Measurements from ENCODE around the gene SULT1C4. TPM values are rescaled to one million over a fixed set of nuclear protein-coding genes. Genes with fewer than 3 reads are reported as not detected.

The SULT1C4 gene
- total RNA-seq, 2 experiments from 2014 or later, result not detected

DNA sequence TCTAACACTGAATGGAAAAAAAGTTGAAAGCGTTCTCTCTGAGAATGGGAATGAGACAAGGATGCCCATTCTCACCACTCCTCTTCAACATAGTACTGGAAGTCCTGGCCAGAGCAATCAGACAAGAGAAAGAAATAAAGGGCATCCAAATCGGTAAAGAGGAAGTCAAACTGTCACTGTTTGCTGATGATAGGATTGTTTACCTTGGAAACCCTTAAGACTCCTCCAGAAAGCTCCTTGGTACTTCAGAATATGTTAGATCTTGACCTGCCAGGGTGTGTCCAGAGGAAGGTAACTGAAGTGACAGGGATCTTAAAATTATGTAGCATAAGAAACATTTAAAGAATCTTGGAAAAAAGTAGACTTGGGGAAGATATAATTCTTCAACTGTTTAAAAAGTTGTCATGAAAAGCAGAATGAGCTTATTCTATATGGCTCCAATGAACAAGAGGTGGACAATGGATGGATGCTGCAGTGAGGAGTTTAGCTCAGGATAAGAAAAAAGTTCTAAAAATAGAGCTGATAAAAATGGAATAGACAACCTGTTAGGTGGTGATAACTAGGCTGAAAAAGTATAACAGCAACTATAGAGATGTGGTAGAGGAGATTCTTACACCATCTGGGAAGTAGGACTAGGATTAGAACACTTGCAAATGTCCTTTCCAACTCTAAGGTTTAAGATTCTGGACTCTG lies 16.8 kb upstream of the SULT1C4 start:
- Mint-ChIP-seq H3K27me3 (peaks cover 28% of the 10 kb centered on the region), H3K27ac (no peak overlapping the region), H3K36me3 (ENCODE audit: low read depth) (no peaks in the 10 kb centered on the region), H3K4me3 (no peak overlapping the region), H3K9me3 (no peaks in the 10 kb centered on the region), H3K4me1 (ENCODE audit: low read depth) (no peaks in the 10 kb centered on the region)
- Histone ChIP-seq H3K27me3 (ENCODE audit: control insufficient read depth in 1 of 2, insufficient read depth in 2 of 2, low read length in 2 of 2) (peaks cover 2 to 4% of the 10 kb centered on the region in 2 experiments), H3K4me1 (ENCODE audit: insufficient read depth, low read length) (no peaks in the 10 kb centered on the region), H3K4me3 (ENCODE audit: low read length) (no peak overlapping the region), H3K36me3 (ENCODE audit: insufficient read depth, low read length) (no peaks in the 10 kb centered on the region), H3K27ac (ENCODE audit: low read depth in 1 of 2, low read length in 2 of 2) (no peak overlapping the region), H3K9me3 (ENCODE audit: control insufficient read depth in 1 of 2, insufficient read depth in 1 of 2, low read length in 2 of 2) (no peaks in the 10 kb centered on the region)
- DNase-seq, result no peak
- intact Hi-C loops (cut with DNase I, micrococcal nuclease), result no loop called here
- ATAC-seq (ENCODE audit: poor library complexity), result no peak
- no peak for TF ChIP-seq CTCF (IDR thresholded peaks at IDR 0.05)
- POLR2A ChIA-PET, result no interaction called here
- CTCF ChIA-PET, result no interaction called here

DNA sequence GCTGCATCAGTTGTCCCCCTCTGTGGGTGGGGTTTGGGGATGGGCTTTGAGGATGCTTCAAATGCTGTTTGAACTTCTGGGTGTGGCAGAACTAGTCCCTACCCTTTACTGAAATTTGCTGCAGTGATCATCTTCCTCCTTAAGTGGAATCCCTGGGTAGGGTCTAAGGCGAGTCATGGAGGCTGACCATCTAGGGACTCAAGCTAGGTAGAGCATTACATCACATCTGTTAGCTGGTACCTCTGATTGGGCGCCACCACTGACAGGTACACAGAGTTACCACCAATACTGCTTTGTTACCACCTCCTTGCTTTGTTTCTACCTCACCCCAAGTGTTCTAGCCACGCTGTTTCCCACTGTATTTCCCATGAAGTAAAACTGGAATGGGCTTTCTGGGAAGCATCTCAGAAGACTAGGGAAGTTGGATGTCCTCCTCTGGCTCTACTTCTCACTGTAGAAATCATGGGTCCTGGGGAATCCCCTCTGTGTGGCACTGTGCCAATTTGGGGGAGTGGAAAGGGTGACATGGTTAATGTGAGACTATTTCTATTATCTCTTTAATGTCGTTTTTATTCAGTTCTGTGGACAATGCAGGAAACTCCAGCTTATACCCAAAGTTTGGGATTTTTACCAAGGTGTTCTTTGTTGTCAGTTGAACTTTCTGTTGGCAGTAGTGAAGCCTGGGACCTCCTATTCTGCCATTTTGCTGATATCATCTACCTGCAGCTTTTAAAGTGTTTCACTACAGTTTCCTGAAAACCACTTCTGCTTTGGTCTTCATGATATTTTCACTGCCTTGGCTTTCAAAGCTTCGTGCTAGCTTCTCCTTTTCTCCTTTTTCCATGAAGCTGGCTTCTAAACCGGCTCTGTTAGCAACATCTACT lies 14.5 kb upstream of the SULT1C4 start:
- Mint-ChIP-seq H3K4me1 (ENCODE audit: low read depth) (no peaks in the 10 kb centered on the region), H3K4me3 (no peak overlapping the region), H3K9me3 (no peaks in the 10 kb centered on the region), H3K36me3 (ENCODE audit: low read depth) (no peaks in the 10 kb centered on the region), H3K27ac (no peak overlapping the region), H3K27me3 (peaks cover 22% of the 10 kb centered on the region)
- POLR2A ChIA-PET, result no interaction called here
- H3K9me3 ChIP-seq (ENCODE audit: control insufficient read depth in 1 of 2, insufficient read depth in 1 of 2, low read length in 2 of 2), result no peaks in the 10 kb centered on the region
- intact Hi-C loops (cut with DNase I, micrococcal nuclease), result no loop called here
- no peak for ATAC-seq (ENCODE audit: poor library complexity)
- H3K27me3 ChIP-seq (ENCODE audit: control insufficient read depth in 1 of 2, insufficient read depth in 2 of 2, low read length in 2 of 2), result peaks cover 0 to 2% of the 10 kb centered on the region in 2 experiments
- no peaks in the 10 kb centered on the region for H3K4me1 ChIP-seq (ENCODE audit: insufficient read depth, low read length)
- H3K27ac ChIP-seq (ENCODE audit: low read depth in 1 of 2, low read length in 2 of 2), result no peak overlapping the region
- H3K36me3 ChIP-seq (ENCODE audit: insufficient read depth, low read length), result no peaks in the 10 kb centered on the region
- CTCF ChIA-PET, result no interaction called here
- DNase-seq, result peak in 1 of 14 experiments; percentile 9
- TF ChIP-seq CTCF (IDR thresholded peaks at IDR 0.05), result no peak
- no peak overlapping the region for H3K4me3 ChIP-seq (ENCODE audit: low read length)

GRCh38 chr2:108363908-108364225 lies 13.9 kb upstream of the SULT1C4 start:
- H3K27me3 Mint-ChIP-seq, result peaks cover 22% of the 10 kb centered on the region
- no peak overlapping the region for H3K4me3 Mint-ChIP-seq
- H3K4me1 ChIP-seq (ENCODE audit: insufficient read depth, low read length), result no peaks in the 10 kb centered on the region
- DNase-seq, result no peak
- H3K9me3 Mint-ChIP-seq, result no peaks in the 10 kb centered on the region
- H3K36me3 ChIP-seq (ENCODE audit: insufficient read depth, low read length), result no peaks in the 10 kb centered on the region
- POLR2A ChIA-PET, result no interaction called here
- TF ChIP-seq CTCF (IDR thresholded peaks at IDR 0.05), result no peak
- no peaks in the 10 kb centered on the region for H3K4me1 Mint-ChIP-seq (ENCODE audit: low read depth)
- no peak overlapping the region for H3K27ac Mint-ChIP-seq
- intact Hi-C loops (cut with DNase I, micrococcal nuclease), result no loop called here
- ATAC-seq (ENCODE audit: poor library complexity), result no peak
- no peak overlapping the region for H3K27ac ChIP-seq (ENCODE audit: low read depth in 1 of 2, low read length in 2 of 2)
- no peaks in the 10 kb centered on the region for H3K9me3 ChIP-seq (ENCODE audit: control insufficient read depth in 1 of 2, insufficient read depth in 1 of 2, low read length in 2 of 2)
- no peaks in the 10 kb centered on the region for H3K36me3 Mint-ChIP-seq (ENCODE audit: low read depth)
- H3K4me3 ChIP-seq (ENCODE audit: low read length), result no peak overlapping the region
- peaks cover 0 to 2% of the 10 kb centered on the region in 2 experiments for H3K27me3 ChIP-seq (ENCODE audit: control insufficient read depth in 1 of 2, insufficient read depth in 2 of 2, low read length in 2 of 2)
- CTCF ChIA-PET, result no interaction called here

Data from CD4-positive, alpha-beta T cell (primary cell).